SW 1271 (cell line): ENCODE data around the gene PPP2R5E.
"Not testable (repeated sequence)": the region's sequence is repeated elsewhere in the genome, so short reads cannot be mapped to it uniquely, and the experiment has no call there.

Source experiments
- DNase-seq, 2 experiments: peaks; one replicate each; lab custom pipeline; 2025; lab: John Stamatoyannopoulos, UW

PPP2R5E gene

GRCh38 chr14:63522511-63522910 lies 20.7 kb downstream of the PPP2R5E start:
- DNase-seq, result not testable (repeated sequence)

GRCh38 chr14:63517354-63517753 lies 25.8 kb downstream of the PPP2R5E start:
- no peak for DNase-seq

GRCh38 chr14:63515240-63515639 lies 27.9 kb downstream of the PPP2R5E start:
- DNase-seq, result no peak

GRCh38 chr14:63513756-63514155 lies 29.4 kb downstream of the PPP2R5E start:
- no peak for DNase-seq

- no peak for DNase-seq
Measured at GRCh38 chr14:63512861-63513260, 30.3 kb downstream of the PPP2R5E start.

- DNase-seq, result no peak
Measured at GRCh38 chr14:63510538-63510937, 32.6 kb downstream of the PPP2R5E start.

GRCh38 chr14:63508033-63508432 lies 35.1 kb downstream of the PPP2R5E start:
- DNase-seq, result no peak

GRCh38 chr14:63504648-63505047 lies 38.5 kb downstream of the PPP2R5E start:
- no peak for DNase-seq

- DNase-seq, result no peak
Measured at GRCh38 chr14:63501429-63501828, 41.7 kb downstream of the PPP2R5E start.

GRCh38 chr14:63499701-63500250 lies 43.4 kb downstream of the PPP2R5E start:
- DNase-seq, result no peak

- no peak for DNase-seq
Measured at GRCh38 chr14:63496837-63497400, 46.3 kb downstream of the PPP2R5E start.

GRCh38 chr14:63493246-63493645 lies 49.9 kb downstream of the PPP2R5E start:
- peak in 1 of 2 experiments; percentile 25 for DNase-seq

- no peak for DNase-seq
Measured at GRCh38 chr14:63492391-63492790, 50.8 kb downstream of the PPP2R5E start.

GRCh38 chr14:63487724-63488123 lies 55.5 kb downstream of the PPP2R5E start:
- DNase-seq, result no peak

- DNase-seq, result no peak
Measured at GRCh38 chr14:63486738-63487137, 56.4 kb downstream of the PPP2R5E start.

- DNase-seq, result no peak
Measured at GRCh38 chr14:63483315-63483714, 59.9 kb downstream of the PPP2R5E start.

- no peak for DNase-seq
Measured at GRCh38 chr14:63480599-63480998, 62.6 kb downstream of the PPP2R5E start.

- no peak for DNase-seq
Measured at GRCh38 chr14:63478437-63478852, 64.7 kb downstream of the PPP2R5E start.

- DNase-seq, result no peak
Measured at GRCh38 chr14:63478010-63478409, 65.2 kb downstream of the PPP2R5E start.

GRCh38 chr14:63477556-63477955 lies 65.6 kb downstream of the PPP2R5E start:
- no peak for DNase-seq

- DNase-seq, result no peak
Measured at GRCh38 chr14:63475761-63476160, 67.4 kb downstream of the PPP2R5E start.

GRCh38 chr14:63474844-63475243 lies 68.3 kb downstream of the PPP2R5E start:
- no peak for DNase-seq

GRCh38 chr14:63474111-63474510 lies 69.1 kb downstream of the PPP2R5E start:
- no peak for DNase-seq
